Esophagus muscularis mucosa (tissue), 4 donors: ENCODE results near the gene GADL1. TPM values are rescaled to one million over a fixed set of nuclear protein-coding genes. Genes with fewer than 3 reads are reported as not detected.

ENCODE experiments used
- DNase-seq: peaks from one replicate; pipeline ENCODE4 v3.0.0-alpha.2; 2017; ENCODE audit errors: extremely low spot score
- H3K27ac ChIP-seq, 4 donors: fragments of 200-600 bp; sonication (generic); replicated peaks in 1 of 4; 1 replicate in 3 of 4; 2 replicates in 1 of 4; pipeline ENCODE4 v1.5.1; 2016 to 2019; ENCODE audit warnings: mild to moderate bottlenecking in 1 of 4
- H3K27me3 ChIP-seq, 4 donors: fragments of 200-600 bp; sonication (generic); one replicate each; pipeline versions ENCODE4 v1.5.1 to v1.6.0; 2016 to 2019
- H3K36me3 ChIP-seq, 4 donors: fragments of 200-600 bp; sonication (generic); one replicate each; pipeline ENCODE4 v1.5.1; 2016 to 2019
- H3K4me1 ChIP-seq, 4 donors: fragments of 200-600 bp; sonication (generic); one replicate each; pipeline ENCODE4 v1.5.1; 2016 to 2019
- H3K4me3 ChIP-seq, 4 donors: fragments of 200-600 bp; sonication (generic); 1 replicate in 2 of 4; 2 replicates in 2 of 4; pipeline ENCODE4 v1.5.1; 2016 to 2019; ENCODE audit warnings: mild to moderate bottlenecking in 4 of 4, moderate library complexity in 1 of 4
- H3K9me3 ChIP-seq, 4 donors: fragments of 200-600 bp; sonication (generic); 1 replicate in 3 of 4; 2 replicates in 1 of 4; pipeline ENCODE4 v1.5.1; 2016 to 2019
- CTCF ChIP-seq, 3 experiments: fragments of 200-600 bp in 2 of 3; fragments of 450-650 bp in 1 of 3; sonication (generic) in 2 of 3; IDR thresholded peaks; one replicate each; pipeline ENCODE4 v1.5.1; 2017 to 2019; ENCODE audit warnings: antibody characterized with exemption in 3 of 3, mild to moderate bottlenecking in 2 of 3, moderate library complexity in 1 of 3
- EP300 ChIP-seq: sonication (generic); formaldehyde crosslinking; IDR thresholded peaks from one replicate; pipeline ENCODE4 v1.6.1; 2017; ENCODE audit warnings: antibody characterized with exemption
- POLR2A ChIP-seq: fragments of 450-650 bp; IDR thresholded peaks from one replicate; pipeline ENCODE4 v1.6.1; 2017; ENCODE audit warnings: antibody characterized with exemption, moderate library complexity, mild to moderate bottlenecking, low read depth
- POLR2AphosphoS5 ChIP-seq, 2 donors: sonication (generic); formaldehyde crosslinking; IDR thresholded peaks; one replicate each; pipeline ENCODE4 v1.6.1; 2017; ENCODE audit warnings: antibody characterized with exemption in 2 of 2
- WGBS: methylation state at CpG from one replicate; pipeline ENCODE4 v1.1.5; 2018; 5-methylcytosine and 5-hydroxymethylcytosine counted together
- intact Hi-C: fragments of 100-400 bp; cut with DNase I; formaldehyde crosslinking; loops from one replicate; pipeline ENCODE4 v1.15.1; 2023
- total RNA-seq, 4 donors: library from RNA; depleted of rRNA; stranded (reverse); fragments of >200 nt; gene quantifications; one replicate each; pipeline versions ENCODE4 v1.1.0 to v1.2.1, GENCODE V29; 2016

The GADL1 gene
- total RNA-seq, 4 donors from 2014 or later: 1.7 to 4.6 (median 3.0) TPM

- TF ChIP-seq POLR2A (no peak), EP300 (no peak), CTCF (IDR thresholded peaks at IDR 0.05) (no peak), POLR2AphosphoS5 (IDR thresholded peaks at IDR 0.05) (no peak)
- peaks cover 0 to 10% (median 4%) of the 10 kb centered on the region in 4 donors for H3K4me1 ChIP-seq
- H3K36me3 ChIP-seq: no peaks in the 10 kb centered on the region
- WGBS: 82% methylated on average over 3 of the region's 3 CpGs
- DNase-seq: no peak
- no peaks in the 10 kb centered on the region for H3K27me3 ChIP-seq
- intact Hi-C loops: loop anchor here (5.0 kb wide), 1 partner anchor 353 kb away; no protein-coding TSS in a partner anchor
- peaks cover 0 to 3% (median 0%) of the 10 kb centered on the region in 4 donors for H3K9me3 ChIP-seq
- no peak overlapping the region for H3K27ac ChIP-seq
- H3K4me3 ChIP-seq: no peak overlapping the region
Measured at GRCh38 chr3:30778933-30779332, 115.5 kb downstream of the GADL1 start.

GRCh38 chr3:30777426-30778113, 116.9 kb downstream of the GADL1 start:
- Histone ChIP-seq H3K27ac (no peak overlapping the region), H3K4me3 (no peak overlapping the region), H3K9me3 (peaks cover 0 to 3% (median 0%) of the 10 kb centered on the region in 4 donors), H3K36me3 (no peaks in the 10 kb centered on the region), H3K4me1 (peaks cover 0 to 10% (median 4%) of the 10 kb centered on the region in 4 donors), H3K27me3 (no peaks in the 10 kb centered on the region)
- intact Hi-C loops: loop anchor here (5.0 kb wide), 1 partner anchor 355 kb away; no protein-coding TSS in a partner anchor
- TF ChIP-seq POLR2AphosphoS5 (IDR thresholded peaks at IDR 0.05): no peak
- TF ChIP-seq EP300: no peak
- no peak for TF ChIP-seq CTCF (IDR thresholded peaks at IDR 0.05)
- no peak for TF ChIP-seq POLR2A
- 82% methylated on average over 5 of the region's 5 CpGs for WGBS
- DNase-seq: no peak

- peaks cover 0 to 3% (median 0%) of the 10 kb centered on the region in 4 donors for H3K9me3 ChIP-seq
- no peaks in the 10 kb centered on the region for H3K27me3 ChIP-seq
- H3K4me1 ChIP-seq: peaks cover 0 to 10% (median 4%) of the 10 kb centered on the region in 4 donors
- intact Hi-C loops: loop anchor here (5.0 kb wide), 1 partner anchor 356 kb away; no protein-coding TSS in a partner anchor
- H3K27ac ChIP-seq: no peak overlapping the region
- no peak overlapping the region for H3K4me3 ChIP-seq
- WGBS: 89% methylated on average over 3 of the region's 3 CpGs
- no peak for TF ChIP-seq EP300
- TF ChIP-seq POLR2AphosphoS5 (IDR thresholded peaks at IDR 0.05): no peak
- no peak for TF ChIP-seq CTCF (IDR thresholded peaks at IDR 0.05)
- no peak for DNase-seq
- H3K36me3 ChIP-seq: no peaks in the 10 kb centered on the region
Measured at GRCh38 chr3:30776186-30776815, 118.2 kb downstream of the GADL1 start.

- intact Hi-C loops: loop anchor here (5.0 kb wide), 1 partner anchor 357 kb away; no protein-coding TSS in a partner anchor
Measured at GRCh38 chr3:30775040-30775439, 119.4 kb downstream of the GADL1 start.

More at GRCh38 chr3:30775040-30775439, 119.4 kb downstream of the GADL1 start:
- Histone ChIP-seq H3K9me3 (peaks cover 0 to 2% (median 0%) of the 10 kb centered on the region in 4 donors), H3K4me1 (peaks cover 0 to 16% (median 9%) of the 10 kb centered on the region in 4 donors), H3K27ac (no peak overlapping the region), H3K4me3 (peak overlapping the region in 2 of 4 donors; percentile 16 to 33), H3K27me3 (no peaks in the 10 kb centered on the region), H3K36me3 (no peaks in the 10 kb centered on the region)
- 55% methylated on average over 10 of the region's 10 CpGs for WGBS
- no peak for TF ChIP-seq POLR2A
- no peak for TF ChIP-seq POLR2AphosphoS5 (IDR thresholded peaks at IDR 0.05)
- no peak for TF ChIP-seq EP300
- TF ChIP-seq CTCF (IDR thresholded peaks at IDR 0.05): no peak
- no peak for DNase-seq
